Endodermal cell (in vitro differentiated cells): ENCODE results near the gene KLF16. TPM values are rescaled to one million over a fixed set of nuclear protein-coding genes. Genes with fewer than 3 reads are reported as not detected.
A peak's percentile ranks its signal among the peaks of the same experiment; 100 is the strongest.

ENCODE experiments used
- DNase-seq: peaks from one replicate; pipeline ENCODE4 v3.0.0-alpha.2; 2017
- H3K27ac ChIP-seq: 2 replicates; pipeline ENCODE4 v1.5.1; 2013; ENCODE audit warnings: mild to moderate bottlenecking, low read depth, low read length, moderate library complexity
- H3K27me3 ChIP-seq: 2 replicates; pipeline ENCODE4 v1.6.1; 2013; ENCODE audit warnings: mild to moderate bottlenecking, low read length, moderate library complexity; ENCODE audit not compliant: insufficient read depth, control insufficient read depth, poor library complexity, severe bottlenecking
- H3K36me3 ChIP-seq: 2 replicates; pipeline ENCODE4 v1.7.0; 2013; ENCODE audit warnings: mild to moderate bottlenecking, low read length, moderate library complexity; ENCODE audit not compliant: control insufficient read depth, insufficient read depth
- H3K4me1 ChIP-seq: one replicate; pipeline ENCODE4 v1.7.0; 2013; ENCODE audit warnings: low read length; ENCODE audit not compliant: control insufficient read depth, insufficient read depth
- H3K4me3 ChIP-seq: 2 replicates; pipeline ENCODE4 v1.5.1; 2013; ENCODE audit warnings: mild to moderate bottlenecking, low read length, moderate library complexity
- H3K9ac ChIP-seq: 2 replicates; pipeline ENCODE4 v1.6.1; 2013; ENCODE audit warnings: mild to moderate bottlenecking, low read length, moderate library complexity; ENCODE audit not compliant: poor library complexity, severe bottlenecking; ENCODE audit errors: extremely low read depth
- H3K9me3 ChIP-seq: 2 replicates; pipeline ENCODE4 v1.6.1; 2013; ENCODE audit warnings: mild to moderate bottlenecking, low read length, moderate library complexity; ENCODE audit not compliant: control insufficient read depth
- H3K27ac Mint-ChIP-seq: 2 replicates; pipeline ENCODE4 v1.8.0; 2020; ENCODE audit warnings: mixed read lengths
- H3K27me3 Mint-ChIP-seq: 2 replicates; pipeline ENCODE4 v1.8.0; 2021; ENCODE audit warnings: mild to moderate bottlenecking, mixed read lengths; ENCODE audit not compliant: insufficient read depth
- H3K36me3 Mint-ChIP-seq: 2 replicates; pipeline ENCODE4 v1.8.0; 2020; ENCODE audit warnings: low read depth, mixed read lengths
- H3K4me1 Mint-ChIP-seq: 2 replicates; pipeline ENCODE4 v1.8.0; 2020; ENCODE audit warnings: mixed read lengths
- H3K4me3 Mint-ChIP-seq: 2 replicates; pipeline ENCODE4 v1.8.0; 2020; ENCODE audit warnings: mild to moderate bottlenecking, moderate library complexity, mixed read lengths
- H3K9me3 Mint-ChIP-seq: 2 replicates; pipeline ENCODE4 v1.8.0; 2020; ENCODE audit warnings: mild to moderate bottlenecking, mixed read lengths
- WGBS, 2 experiments: methylation state at CpG; one replicate each; pipeline versions ENCODE4 v1.1.5 to v1.1.7; 2013; ENCODE audit warnings: missing lambda C conversion rate in 2 of 2, mixed read lengths in 1 of 2; ENCODE audit not compliant: insufficient coverage in 1 of 2, insufficient read length in 1 of 2; 5-methylcytosine and 5-hydroxymethylcytosine counted together
- total RNA-seq, 2 donors: library from RNA; stranded (reverse); fragmentation: NEBNext Ultra II Directional in 1 of 2; extraction: Animal tissue kit (Norgen Biotek cat#: 25700) in 1 of 2; gene quantifications; 2 replicates in 1 of 2; 3 replicates in 1 of 2; pipeline ENCODE4 v1.2.1, GENCODE V29; 2021
- TF ChIP-seq, protein P1 (sequence below): fragments of 200-600 bp; sonication (generic); conservative IDR thresholded peaks from 2 replicates; pipeline ENCODE4 v1.5.0; 2021; ENCODE audit warnings: antibody characterized with exemption, mild to moderate bottlenecking

The KLF16 gene
- total RNA-seq, 2 donors from 2014 or later, result 39.0 to 42.9 TPM

DNA sequence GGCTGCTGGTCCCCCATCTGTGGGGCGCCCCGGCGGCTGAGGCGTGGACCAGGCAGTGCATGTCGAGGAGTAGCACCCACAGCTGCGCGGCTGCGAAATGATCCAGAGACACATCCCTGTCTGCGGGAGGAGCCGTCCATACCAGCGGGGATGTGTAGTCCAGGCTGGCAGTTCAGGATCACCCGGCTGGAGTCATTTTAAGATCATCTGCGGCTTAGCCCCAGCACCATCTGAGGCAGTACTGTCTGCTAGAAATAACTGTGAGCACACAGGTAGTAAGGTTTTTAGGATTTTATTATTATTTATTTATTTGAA, 44.9 kb upstream of the KLF16 start:
- no peak overlapping the region for H3K4me3 ChIP-seq
- Mint-ChIP-seq H3K4me1 (peaks cover 4% of the 10 kb centered on the region), H3K27me3 (no peaks in the 10 kb centered on the region)

DNA sequence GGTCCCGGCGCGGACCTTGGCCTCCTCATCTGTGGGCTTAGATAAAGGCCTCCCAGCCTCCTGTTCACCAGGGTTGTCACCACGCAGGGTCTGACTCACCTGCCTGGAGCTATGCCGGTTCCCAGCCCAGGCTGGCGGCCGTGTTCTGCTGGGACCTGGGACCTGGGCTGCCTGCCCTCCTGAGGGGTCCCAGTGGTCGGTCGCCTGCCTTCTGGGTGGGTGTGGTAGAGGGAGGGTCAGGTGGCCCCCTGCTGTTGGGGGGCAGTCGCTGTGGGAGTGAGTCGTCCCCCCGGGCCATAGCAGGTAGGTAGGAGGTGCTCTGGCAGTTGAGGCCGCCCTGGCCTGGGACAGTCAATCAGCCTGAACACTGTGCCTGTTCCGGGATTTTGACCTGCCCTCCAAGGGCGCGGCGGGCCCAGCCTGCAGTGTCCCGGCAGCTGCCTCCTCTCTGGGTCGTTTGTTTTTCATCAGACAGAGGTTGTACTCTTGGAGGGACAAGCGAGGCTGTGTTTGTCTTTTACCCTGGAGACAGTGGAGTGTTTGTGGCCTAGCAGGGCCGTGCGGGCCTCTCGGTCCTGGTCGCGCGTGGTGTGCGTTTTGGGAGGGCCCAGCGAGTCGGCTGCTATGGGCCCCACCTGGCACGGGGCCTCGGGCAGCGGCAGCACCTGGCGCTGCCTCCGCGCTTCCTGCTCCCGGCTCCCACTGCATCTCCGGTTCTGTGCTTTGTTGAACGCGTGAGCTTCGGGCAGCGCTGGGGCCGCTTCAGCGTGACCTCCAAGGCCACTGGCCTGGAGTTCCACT, 44.4 kb upstream of the KLF16 start:
- no peaks in the 10 kb centered on the region for H3K4me1 ChIP-seq

More for the DNA sequence above, 44.9 kb upstream of the KLF16 start:
- Histone ChIP-seq H3K27me3 (no peaks in the 10 kb centered on the region), H3K9me3 (no peaks in the 10 kb centered on the region), H3K36me3 (peaks cover 7% of the 10 kb centered on the region), H3K4me1 (no peaks in the 10 kb centered on the region), H3K27ac (no peak overlapping the region), H3K9ac (no peak overlapping the region)
- H3K4me3 Mint-ChIP-seq, result no peak overlapping the region
- H3K36me3 Mint-ChIP-seq, result peaks cover 21% of the 10 kb centered on the region
- H3K27ac Mint-ChIP-seq, result no peak overlapping the region
- no peak for DNase-seq
- TF ChIP-seq, protein P1, sequence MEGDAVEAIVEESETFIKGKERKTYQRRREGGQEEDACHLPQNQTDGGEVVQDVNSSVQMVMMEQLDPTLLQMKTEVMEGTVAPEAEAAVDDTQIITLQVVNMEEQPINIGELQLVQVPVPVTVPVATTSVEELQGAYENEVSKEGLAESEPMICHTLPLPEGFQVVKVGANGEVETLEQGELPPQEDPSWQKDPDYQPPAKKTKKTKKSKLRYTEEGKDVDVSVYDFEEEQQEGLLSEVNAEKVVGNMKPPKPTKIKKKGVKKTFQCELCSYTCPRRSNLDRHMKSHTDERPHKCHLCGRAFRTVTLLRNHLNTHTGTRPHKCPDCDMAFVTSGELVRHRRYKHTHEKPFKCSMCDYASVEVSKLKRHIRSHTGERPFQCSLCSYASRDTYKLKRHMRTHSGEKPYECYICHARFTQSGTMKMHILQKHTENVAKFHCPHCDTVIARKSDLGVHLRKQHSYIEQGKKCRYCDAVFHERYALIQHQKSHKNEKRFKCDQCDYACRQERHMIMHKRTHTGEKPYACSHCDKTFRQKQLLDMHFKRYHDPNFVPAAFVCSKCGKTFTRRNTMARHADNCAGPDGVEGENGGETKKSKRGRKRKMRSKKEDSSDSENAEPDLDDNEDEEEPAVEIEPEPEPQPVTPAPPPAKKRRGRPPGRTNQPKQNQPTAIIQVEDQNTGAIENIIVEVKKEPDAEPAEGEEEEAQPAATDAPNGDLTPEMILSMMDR, result no peak
- H3K9me3 Mint-ChIP-seq, result no peaks in the 10 kb centered on the region
- 95 to 96% methylated on average over 12 to 13 of the region's 13 CpGs for WGBS, 2 experiments

DNA sequence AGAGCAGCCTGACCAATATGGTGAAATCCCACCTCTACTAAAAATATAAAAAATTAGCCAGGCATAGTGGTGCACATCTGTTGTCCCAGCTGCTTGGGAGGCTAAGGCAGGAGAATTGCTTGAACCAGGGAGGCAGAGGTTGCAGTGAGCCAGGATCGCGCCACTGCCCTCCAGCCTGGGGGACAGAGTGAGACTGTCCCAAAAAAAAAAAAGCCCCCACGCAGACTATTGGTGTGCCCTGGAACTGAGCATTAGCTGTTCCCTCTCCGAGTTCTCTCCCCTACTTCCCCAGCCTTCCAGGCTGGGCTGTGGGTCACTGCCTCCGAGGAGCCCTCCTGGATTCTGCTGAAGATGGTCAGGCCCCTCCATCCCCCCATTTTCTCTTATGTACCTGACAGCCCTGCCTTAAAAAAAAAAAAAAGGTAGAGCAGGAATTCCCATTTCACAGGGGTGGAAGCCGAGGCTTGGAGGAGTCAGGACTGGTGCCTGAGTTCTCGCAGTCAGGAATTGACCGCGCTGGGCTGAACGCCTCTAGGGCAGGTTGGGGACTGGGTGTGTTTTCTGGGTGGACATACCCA, 43.7 kb upstream of the KLF16 start:
- H3K9ac ChIP-seq, result no peak overlapping the region
- H3K27ac ChIP-seq, result no peak overlapping the region

More for the DNA sequence above, 44.4 kb upstream of the KLF16 start:
- H3K27ac Mint-ChIP-seq, result no peak overlapping the region
- no peak overlapping the region for H3K4me3 ChIP-seq
- no peaks in the 10 kb centered on the region for H3K27me3 Mint-ChIP-seq
- WGBS, 2 experiments, result 94% methylated on average over 30 to 43 of the region's 43 CpGs
- peaks cover 1% of the 10 kb centered on the region for H3K36me3 ChIP-seq
- H3K27me3 ChIP-seq, result no peaks in the 10 kb centered on the region
- no peak overlapping the region for H3K9ac ChIP-seq
- H3K4me3 Mint-ChIP-seq, result no peak overlapping the region
- H3K9me3 ChIP-seq, result no peaks in the 10 kb centered on the region
- TF ChIP-seq, protein P1, result no peak
- no peaks in the 10 kb centered on the region for H3K9me3 Mint-ChIP-seq
- H3K36me3 Mint-ChIP-seq, result peaks cover 18% of the 10 kb centered on the region
- H3K4me1 Mint-ChIP-seq, result peaks cover 4% of the 10 kb centered on the region
- DNase-seq, result peak; percentile 51
- no peak overlapping the region for H3K27ac ChIP-seq

More for the DNA sequence above, 43.7 kb upstream of the KLF16 start:
- H3K4me1 Mint-ChIP-seq, result peaks cover 4% of the 10 kb centered on the region
- Histone ChIP-seq H3K4me1 (no peaks in the 10 kb centered on the region), H3K27me3 (no peaks in the 10 kb centered on the region), H3K36me3 (no peaks in the 10 kb centered on the region), H3K9me3 (no peaks in the 10 kb centered on the region), H3K4me3 (no peak overlapping the region)
- 92 to 97% methylated on average over 5 to 10 of the region's 10 CpGs for WGBS, 2 experiments
- no peak overlapping the region for H3K27ac Mint-ChIP-seq
- H3K36me3 Mint-ChIP-seq, result peaks cover 18% of the 10 kb centered on the region
- TF ChIP-seq, protein P1, result no peak
- H3K27me3 Mint-ChIP-seq, result no peaks in the 10 kb centered on the region
- H3K9me3 Mint-ChIP-seq, result no peaks in the 10 kb centered on the region
- no peak overlapping the region for H3K4me3 Mint-ChIP-seq
- DNase-seq, result no peak
